Stimulated activated CD4-positive, alpha-beta T cell treated with anti-CD3 and anti-CD28 coated beads, Interleukin-4, amount 100 ng/mL, for 4 hours (primary cell): ENCODE measurements around the gene ZEB2.

Experiments
- DNase-seq, 2 experiments: peaks; one replicate each; pipeline ENCODE4 v3.0.0-alpha.2; 2020

ZEB2 gene

DNA sequence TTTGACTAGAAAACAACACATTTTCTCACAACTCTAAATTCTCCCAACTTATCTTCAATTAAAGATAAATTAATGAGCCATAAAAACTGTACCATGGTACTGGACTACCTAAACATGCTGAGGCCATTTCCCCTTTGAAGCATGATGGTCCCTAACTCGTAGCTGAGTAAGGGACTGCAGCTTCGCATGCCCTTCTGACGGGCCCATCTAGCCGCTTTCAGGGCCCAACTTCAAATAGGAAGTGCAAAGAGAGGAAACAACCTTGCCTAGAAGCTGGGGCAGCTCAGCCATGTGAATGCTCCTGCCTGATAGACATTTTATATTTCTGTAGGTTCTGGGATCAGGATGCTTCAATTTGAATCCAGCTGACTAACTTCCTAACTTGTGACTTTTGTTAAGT, 72.4 kb downstream of the ZEB2 start:
- DNase-seq: no peak

DNA sequence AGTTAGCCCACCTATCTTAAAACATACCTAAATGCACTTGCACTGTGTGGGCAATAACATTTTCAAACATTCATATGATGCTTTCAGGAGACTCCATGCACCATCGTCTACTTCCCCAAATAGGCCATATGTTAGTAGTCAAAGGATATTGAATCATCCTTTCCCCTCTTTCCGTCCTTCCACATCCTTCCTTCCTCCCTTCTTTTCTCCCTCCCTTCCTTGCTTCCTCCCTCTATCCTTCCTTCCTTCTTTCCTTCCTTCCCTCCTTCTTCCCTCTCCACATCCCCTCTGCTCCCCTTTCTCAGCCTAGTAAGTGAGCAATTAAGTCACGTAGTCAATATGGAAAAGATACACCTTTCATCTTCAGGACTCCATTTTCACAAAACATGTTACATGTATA, 73.8 kb downstream of the ZEB2 start:
- DNase-seq: no peak

DNA sequence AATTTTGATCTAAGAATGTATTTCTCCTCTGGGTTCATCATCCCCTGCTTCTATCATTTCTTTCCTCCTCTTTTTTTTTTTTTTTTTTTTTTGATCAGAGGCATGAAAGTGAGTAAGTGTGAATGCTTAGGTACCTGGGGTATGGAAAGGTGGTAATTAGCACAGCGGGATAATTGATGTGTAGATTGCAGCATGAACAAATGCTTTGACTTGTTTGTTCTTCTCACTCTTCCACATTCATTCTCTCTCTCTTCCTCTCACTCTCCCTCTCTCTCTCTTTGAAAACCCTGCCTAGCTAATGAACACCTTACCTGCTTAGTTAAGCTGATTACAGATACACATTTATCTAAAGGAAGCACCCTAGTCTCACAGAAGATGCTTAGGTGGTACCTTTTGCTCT, 74.7 kb downstream of the ZEB2 start:
- no peak for DNase-seq

DNA sequence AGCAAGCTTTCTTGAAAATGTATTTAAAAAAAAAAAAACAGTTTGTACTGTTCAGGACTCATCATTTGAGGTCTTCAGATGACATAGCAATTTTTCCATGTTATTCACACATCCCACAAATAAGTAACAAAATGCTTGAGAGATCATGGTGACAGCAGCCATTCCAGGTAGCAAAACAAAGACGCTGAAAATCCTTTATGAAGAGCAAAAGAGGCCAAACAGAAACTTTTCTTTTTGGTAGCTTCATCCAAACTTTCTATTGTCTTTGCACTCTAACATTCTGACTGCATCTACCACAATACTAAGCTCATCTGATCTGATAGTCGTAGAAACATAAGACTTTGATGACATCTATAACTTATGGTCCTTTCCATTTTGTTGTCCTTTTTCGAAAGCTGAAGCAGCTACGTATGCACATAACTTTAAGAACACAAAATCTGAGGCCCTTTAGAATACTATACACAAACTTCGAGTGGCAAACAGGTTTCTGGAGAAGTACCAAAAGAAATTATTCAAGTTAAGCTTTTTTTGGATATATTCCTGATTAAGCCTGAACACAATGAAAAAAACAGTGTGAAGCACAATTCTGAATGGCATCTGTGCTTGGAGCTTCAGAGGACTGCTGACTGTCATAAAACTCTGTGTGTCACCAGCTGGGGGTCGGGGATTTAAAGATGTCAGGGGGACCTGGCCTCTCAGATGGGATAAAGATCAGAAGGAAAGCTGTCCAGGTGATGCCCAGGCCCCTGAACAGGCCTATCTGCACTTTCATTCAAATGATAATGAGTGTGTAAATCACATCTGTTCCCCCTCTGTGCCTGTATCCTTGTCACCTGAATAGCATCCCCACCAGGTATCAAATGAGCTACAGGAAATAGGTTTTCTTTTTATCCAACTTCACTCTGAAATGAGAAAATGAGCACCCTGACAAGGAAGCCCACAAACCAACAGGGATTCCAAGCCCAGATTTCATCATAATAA, 75.8 kb downstream of the ZEB2 start:
- DNase-seq: no peak

DNA sequence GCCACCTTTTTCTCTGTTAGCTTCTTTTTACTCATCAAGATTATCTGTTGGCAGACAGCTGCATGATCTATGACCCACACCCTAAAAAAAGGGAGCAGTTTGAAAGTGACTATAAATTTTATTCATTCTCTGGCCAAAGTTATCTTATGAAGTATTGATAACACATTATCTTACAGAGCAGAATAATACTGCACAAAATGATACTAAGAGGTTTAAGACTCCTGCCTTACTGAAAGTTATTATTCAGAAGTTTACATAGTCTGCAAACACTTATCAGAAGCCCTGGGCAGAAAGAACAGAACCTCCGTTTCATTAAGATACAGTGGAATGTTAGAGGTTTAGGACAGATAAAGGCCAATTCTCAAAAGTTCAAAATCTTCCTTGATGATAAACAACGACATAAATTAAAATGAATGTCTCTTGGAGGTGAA, 78.2 kb downstream of the ZEB2 start:
- DNase-seq: no peak

DNA sequence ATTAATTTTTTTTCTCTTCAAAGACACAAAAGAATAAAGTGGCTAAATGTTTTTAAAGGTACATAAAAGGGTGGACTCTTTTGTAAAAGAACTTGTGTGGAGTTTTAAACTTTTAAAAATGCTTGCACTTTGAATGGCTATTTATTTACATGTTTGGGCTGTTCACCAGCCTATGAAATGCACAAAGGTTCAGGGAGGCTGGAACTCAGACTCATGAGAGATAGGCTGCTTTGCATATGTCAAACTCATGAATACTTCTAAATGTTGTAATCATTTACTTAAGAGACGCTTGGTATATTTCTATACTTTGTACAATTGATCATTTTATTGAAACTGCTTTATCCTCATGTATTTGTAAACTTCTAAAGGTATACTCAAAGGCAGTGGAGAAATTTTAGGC, 79.9 kb downstream of the ZEB2 start:
- DNase-seq: no peak

DNA sequence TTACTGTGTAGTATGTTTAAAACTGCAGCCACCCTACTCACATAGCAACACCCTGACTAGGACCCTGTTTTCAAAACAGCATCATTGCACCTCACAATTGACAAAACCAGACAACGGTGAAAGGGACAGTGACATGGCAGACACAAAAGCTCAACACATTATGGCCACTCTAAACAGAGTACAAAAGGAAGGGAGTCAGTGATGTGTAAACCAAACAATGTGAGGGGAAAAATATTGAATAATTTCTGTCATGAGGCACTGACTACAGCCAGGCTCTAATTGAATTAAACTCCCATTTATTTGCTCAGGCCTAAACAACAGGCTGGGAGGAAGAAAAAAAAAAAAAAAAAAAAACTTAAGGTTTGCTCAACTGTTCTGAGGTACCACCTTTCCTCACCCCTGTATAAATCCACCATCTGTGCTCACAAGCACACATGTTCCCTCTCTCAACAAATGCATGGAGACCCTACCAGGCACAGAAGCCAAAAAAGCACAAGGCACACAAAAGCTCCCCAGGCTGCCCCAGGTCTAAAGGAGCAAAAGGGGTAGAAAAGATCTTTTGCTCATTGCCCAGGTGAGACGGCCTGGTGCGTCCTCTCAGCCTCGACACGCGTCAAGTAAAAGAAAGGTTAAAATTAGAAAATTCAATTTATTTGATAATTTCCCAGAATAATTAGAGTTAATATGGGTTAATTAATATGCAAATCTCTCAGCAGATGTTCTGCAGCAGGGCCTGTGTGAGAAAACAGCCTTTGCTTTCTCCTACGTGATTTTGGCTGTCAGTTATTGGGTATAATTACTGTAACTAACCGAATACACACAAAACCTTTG, 80.9 kb downstream of the ZEB2 start:
- DNase-seq: no peak

DNA sequence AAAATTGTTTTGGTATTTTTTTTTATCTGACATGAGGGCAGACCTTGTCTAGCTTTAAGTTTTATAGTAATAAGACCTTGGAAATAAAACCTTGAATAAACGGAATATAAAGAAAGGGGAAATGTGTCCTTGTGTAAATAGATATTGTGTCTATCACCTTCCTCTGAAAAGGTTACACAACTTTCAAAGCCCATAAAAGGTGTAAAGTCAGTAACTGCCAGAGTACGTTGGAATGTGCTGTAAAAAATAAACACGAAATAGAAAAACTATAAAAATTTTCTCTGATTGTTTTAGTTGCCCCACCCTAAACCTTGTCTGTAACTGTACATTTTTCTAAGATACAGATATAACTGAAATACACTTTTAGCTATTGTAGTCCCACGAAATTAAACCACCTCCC, 82.3 kb downstream of the ZEB2 start:
- DNase-seq: no peak

DNA sequence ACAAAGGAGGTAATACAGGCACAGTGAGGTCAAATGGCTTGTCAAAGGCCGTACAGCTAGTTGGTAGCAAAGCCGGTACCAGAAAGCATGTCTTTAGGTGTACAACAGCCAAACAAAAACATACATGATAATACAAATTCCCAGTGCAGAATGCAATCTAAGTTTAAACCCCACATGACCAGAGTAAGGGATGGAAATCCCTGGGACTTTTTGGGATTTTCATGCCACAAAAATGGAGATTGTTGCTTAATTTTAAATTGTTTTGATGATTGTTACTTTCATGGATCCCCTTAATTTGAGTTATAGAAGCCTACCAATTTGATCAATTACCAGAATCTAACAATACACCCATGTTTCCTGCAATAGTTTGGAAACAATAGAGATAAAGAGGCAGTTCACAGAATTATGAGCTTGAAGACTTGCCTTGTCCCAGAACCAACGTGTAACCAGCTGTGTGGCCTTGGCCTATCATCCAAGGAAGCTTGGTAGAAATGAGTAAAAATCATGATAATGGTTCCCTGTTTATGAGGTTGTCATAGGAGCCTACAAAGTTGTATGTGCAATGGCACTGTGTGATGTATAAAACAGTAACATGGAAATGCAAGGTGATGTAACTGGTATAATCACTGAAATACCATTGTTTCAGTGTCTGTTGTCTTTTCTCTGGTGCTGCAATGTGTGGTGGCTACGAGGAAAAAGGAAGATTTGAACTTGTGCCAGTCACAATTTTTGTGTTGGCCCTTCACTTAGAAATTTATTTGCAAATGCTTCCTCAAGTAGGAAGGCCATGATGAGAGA, 85.3 kb downstream of the ZEB2 start:
- DNase-seq: no peak

DNA sequence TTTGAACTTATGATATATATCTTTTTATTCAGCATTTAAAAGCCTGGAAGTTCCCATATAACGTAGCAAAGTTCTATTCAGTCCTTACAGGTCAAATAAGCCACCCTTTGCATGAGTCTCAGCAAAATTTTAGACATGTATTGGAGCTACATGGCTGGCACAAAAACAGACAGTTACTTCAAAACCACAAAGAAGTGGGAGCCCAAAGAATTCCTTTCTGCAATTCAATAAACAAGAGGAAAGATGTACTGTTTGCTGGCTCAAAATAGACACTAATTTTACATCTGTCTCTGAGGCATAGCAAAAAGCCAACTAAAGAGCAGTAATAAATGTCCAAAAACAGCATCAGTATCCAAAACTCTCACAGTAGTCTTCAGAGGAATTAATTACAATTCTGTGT, 87.0 kb downstream of the ZEB2 start:
- no peak for DNase-seq

DNA sequence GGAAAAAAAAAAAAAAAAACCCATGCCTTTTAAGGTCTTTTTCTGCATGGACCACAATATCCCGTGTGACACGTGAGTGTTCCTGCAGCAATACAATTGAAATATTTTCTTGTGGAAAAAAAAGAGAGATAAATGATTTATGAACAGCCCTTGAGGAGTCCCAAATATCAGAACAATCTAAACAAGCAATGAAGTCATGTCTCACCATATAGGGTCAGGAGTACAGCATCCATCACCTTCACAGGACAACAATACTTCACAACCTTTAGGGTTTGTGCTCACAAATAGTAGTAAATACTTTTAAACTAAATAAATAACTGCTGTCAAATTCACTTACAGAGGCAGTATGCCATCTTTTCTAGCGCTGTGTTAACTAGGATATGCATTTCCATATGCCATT, 87.9 kb downstream of the ZEB2 start:
- no peak for DNase-seq

DNA sequence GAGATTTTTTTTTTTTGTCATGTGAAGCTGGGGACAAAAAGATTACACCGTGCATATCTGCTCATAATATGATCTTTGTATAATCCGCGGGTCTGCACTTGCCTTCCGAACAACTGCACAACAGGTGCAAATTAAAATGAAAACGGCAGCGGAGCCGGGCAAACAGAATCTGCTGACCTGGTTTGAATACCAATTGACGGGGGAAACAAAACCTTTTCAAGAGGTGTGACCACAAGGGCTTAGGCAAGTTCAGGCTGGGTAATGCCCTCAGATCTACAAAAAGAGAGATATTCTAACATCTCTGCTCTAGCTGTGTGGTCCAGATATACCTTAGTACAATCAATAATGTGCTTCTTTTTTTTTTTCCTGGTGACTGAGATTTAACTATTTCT, 88.5 kb downstream of the ZEB2 start:
- no peak for DNase-seq

DNA sequence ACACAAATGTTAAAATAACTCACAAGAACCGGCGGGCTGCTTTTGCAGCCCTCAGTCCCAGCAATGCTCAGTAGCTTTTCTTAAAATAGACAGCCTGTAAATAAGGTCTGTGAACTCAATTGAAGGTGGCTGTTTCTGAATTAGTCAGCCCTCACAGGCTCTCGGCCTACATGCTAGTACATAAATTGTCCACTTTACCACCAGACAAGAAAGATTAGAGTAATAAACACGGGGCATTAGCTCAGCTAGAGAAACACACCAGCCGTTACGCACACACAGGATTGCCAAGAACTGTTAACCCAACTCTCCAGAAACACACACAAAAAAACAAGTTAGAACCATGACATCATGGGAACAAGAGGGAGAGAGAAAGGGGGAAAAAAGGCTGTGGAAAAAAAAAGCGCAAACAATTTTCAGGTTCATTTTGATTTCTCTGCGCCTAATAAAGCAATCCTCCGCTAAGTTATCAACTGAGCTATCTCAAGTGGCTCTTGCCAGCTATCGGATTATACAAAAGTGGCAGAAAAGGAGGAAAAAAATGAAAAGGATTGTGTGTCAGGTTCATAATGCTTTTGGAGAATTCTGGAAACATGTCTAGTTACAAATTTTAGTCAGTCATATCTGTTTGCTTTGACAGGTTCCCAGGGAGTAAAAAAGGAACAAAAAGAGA, 89.1 kb downstream of the ZEB2 start:
- no peak for DNase-seq

DNA sequence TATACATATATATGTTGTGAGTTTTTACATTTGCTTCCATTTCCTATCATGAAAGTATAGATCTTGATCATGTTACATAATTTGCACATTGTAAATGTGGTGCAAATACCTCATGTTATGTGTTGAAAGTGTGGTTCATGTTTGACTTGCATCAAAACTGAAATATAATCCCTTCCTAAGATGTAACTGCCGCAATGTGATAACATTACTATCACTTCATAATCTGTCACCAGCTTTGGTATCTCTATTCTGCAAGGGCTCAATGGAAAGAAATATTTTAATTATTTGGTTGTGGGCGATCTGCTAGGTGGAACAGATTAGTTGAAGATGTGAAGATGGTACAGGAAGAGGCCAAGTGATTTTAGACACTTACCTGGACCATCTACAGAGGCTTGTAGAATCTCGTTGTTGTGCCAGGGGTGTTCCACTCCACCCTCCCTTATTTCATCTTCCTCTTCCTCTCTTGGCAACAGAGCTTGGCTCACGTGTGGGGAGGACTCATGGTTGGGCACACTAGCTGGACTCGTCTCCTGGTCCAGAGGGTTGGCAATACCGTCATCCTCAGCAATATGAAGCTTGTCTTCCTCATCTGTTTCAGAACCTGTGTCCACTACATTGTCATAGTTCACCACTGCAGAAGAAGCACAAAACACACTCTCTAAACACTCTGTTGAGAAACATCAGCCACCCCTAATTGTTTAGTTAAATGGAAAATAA, 90.4 kb downstream of the ZEB2 start:
- DNase-seq: no peak

DNA sequence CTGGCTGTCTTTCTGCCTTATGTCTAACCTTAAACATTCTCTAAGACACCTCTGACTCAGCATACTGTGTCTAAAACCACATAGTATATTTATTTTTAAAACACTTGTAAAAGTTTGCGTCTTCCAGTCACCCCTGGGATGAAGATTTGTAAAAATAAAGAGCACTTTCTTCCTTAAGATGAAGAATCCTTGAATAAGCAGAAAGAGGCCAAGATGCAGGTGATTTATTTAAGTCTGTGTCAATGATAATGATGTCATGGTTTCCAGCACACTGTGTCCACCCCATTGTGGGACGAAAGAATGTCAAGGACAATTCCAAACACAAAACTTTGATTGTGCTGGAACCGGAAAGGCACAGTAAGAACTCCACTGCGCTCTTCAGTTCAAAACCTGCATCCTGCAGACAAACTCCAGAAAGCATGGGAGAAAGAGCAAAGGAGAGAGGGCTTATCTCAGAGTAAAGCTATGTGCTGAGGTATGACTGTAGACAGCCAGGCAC, 92.9 kb downstream of the ZEB2 start:
- no peak for DNase-seq

DNA sequence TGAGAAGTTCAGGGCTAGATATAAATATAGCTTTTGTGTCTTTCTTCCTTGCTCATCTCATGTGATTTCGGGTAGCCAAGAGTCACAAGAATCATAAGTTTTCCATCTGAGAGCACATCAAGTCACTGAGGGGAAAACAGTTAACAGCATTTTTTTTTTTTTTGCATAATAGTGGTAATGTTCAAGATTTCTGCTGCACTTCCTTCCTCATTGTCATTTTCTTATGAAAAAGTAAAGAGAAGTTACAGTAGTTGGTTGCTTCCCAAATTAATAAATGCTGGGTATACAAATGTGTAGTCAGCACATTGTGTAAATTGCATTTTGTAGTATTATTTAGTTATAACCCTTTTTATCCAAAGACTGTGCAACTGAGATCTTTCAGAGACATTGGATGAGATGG, 93.6 kb downstream of the ZEB2 start:
- DNase-seq: no peak

DNA sequence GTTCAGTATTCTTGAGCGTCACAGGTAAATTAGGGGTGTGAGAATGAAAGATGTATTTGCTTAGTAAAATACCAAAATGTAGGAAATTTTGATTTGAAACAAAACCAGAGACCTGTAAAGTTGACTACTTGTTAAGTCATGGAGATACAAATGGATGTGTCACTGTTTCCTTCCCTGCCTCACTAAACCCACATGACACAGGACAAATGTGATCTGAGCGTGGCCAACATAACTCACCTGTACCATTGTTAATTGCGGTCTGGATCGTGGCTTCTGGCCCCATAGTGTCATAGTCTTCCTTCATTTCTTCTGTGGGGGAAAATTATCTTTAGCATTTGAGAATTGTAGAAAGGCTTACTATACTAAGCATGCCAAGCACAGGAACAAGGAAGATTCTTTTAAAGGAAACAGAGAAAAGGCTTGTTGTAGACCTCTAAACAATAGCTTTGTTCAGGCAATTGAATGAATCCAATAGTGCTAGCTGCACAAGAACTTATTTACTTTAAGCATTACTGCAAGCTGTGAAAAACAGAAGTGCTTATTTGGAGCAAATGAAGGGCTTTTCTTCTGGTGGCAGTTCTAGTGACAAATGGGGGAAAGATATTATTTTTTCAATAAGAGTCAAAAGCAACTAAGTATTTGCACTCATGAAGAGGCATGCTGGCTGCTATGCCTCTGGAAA, 95.2 kb downstream of the ZEB2 start:
- no peak for DNase-seq

DNA sequence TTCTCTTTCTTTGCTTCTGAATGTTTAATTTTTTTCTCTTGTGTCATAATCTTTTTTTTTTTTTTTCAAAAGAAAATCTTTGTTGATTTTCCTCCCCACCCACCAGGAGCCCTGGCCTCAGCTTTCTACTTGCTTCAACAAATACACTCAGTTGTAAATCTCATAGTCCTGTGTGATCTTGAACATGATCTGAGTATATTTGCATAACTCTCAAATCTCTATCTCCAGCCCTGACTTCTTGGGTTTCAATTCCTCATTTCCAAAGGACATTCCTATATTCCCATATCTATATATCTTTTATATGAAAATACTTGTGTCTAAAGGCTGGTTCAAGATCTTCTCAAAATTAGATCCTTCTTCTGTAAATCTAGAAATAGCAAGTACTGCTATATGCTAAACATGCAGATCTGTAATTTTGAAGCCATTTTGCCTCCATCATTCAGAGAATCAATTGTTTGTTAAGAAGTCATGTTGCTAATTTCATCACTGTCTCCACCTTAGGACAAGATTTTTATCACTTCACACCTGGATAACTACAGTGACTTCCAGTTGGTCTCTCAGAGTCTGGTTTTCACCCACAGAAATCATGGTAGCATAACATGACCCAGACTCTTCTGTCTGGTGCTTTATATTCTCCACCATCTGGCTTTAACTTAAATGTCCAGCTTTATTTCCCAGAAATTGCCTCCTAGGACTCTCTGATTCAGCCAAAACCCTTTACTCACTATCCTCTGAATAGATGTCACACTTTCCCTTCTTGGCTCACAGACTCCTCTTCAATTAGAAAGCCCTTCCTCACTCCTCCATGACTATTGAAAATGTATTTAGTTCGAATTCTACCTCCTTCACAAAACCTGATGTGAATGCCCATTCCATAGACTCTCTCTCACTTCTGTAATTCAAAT, 98.1 kb downstream of the ZEB2 start:
- no peak for DNase-seq

DNA sequence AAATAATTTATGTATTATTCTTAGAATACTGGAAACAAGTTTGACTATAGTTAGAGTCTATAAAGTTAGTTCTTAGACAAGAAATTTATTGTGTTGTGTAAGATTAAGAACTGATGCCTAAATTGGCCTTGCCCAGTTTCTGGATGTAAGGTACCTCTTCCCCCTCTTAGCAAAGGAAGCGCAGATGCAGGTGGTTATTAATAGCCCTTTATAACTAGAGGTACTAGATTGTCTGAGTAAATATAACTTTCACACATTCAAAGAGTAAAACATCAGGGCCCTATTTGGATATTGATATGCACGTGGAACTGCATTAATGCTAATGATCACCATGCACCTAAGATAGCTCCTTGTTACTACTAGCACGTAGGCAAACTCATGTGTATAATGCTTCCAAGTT, 100.7 kb downstream of the ZEB2 start:
- no peak for DNase-seq

DNA sequence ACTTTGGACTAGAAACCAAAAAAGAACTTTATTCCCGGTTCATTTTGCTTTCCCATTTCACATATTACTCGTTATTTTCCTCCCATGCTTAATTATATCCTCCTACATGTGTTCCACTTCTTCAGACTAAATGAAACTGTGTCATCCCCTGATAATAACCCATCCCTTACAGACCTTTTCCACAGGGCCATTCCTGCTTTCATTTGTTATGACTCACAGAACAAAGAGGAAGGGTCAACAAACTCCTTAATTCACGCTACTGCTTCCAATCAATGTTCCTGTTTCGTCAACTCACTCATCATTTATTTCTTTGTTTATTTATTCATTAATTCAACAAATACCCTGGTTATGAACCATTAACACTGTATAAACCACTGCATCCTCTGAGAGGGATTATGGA, 104.5 kb downstream of the ZEB2 start:
- DNase-seq: no peak
